GM13977 (cell line): ENCODE measurements around the gene RAB18.

Experiments
- DNase-seq: peaks from one replicate; pipeline ENCODE4 v3.0.0; 2012; ENCODE audit warnings: low spot score
- CTCF ChIP-seq: IDR thresholded peaks from 2 replicates; pipeline ENCODE4 v1.5.1; 2012; ENCODE audit warnings: mild to moderate bottlenecking, control low read depth; ENCODE audit not compliant: insufficient read depth; ENCODE audit errors: extremely low read depth, missing control alignments
- in situ Hi-C: fragments of 300-500 bp; cut with MboI; formaldehyde crosslinking; loops from one replicate; pipeline ENCODE4 v1.12.0; 2022; ENCODE audit warnings: low sequenced_read_pairs, low pct_unique_long_range_greater_than_20kb, mixed read lengths, inconsistent platforms; ENCODE audit not compliant: unreplicated experiment

The RAB18 gene

GRCh38 chr10:27530477-27530876 is 26.4 kb downstream of the RAB18 start:
- in situ Hi-C loops = no loop called here
- DNase-seq = no peak
- TF ChIP-seq CTCF = no peak

DNA sequence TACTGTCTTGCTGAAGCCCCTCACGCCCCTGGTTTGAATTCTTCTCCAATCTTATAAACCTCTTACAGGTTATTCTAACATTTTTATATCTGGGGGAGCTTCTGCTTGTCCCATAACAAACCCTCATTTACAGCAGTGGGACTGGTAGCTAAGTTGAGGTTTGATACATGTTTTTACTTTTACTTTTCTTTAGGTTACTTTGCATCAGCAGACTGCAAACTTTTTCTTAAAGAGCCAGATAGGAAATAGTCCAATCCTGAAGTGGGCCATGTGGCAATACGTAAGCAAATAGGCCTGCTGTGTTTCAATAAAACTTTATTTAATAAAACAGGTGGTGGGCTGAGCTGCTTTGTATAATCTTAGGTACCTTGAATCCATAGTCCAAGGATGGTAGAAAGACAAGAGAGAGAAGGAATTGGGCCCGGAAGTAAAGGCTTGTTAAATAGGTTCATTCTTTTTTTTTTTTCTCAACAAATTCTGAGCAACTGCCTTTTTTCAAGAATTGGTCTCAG is 27.3 kb downstream of the RAB18 start:
- in situ Hi-C loops = no loop called here
- no peak for TF ChIP-seq CTCF

DNA sequence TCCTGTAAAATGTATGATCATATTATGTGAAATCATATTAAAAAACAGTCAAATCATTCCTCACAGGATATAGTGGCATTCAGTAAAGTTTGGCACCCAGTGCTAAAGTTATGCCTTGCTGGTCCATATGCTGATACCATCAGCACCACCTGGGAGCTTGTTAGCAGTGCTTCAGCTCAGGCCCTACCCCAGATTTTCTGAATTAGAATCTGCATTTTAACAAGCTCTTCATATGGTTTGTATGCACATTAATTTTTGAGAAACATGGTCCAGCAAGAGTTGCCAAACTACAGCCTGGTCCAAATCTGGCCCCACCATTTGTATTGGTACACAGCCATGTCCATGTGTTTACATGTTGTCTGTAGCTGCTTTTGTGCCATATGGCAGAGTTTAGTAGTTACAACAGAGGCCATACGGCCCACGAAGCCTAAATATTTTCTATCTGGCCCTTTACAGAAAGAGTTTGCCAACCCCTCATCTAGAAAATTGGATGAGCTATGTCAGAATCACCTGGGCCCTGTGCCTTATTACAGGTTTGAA is 30.1 kb downstream of the RAB18 start:
- no peak for TF ChIP-seq CTCF
- DNase-seq = no peak
- in situ Hi-C loops = no loop called here

More for the DNA sequence above, 27.3 kb downstream of the RAB18 start:
- DNase-seq = no peak

GRCh38 chr10:27535317-27535716 is 31.2 kb downstream of the RAB18 start:
- TF ChIP-seq CTCF = no peak
- DNase-seq = no peak
- in situ Hi-C loops = no loop called here

DNA sequence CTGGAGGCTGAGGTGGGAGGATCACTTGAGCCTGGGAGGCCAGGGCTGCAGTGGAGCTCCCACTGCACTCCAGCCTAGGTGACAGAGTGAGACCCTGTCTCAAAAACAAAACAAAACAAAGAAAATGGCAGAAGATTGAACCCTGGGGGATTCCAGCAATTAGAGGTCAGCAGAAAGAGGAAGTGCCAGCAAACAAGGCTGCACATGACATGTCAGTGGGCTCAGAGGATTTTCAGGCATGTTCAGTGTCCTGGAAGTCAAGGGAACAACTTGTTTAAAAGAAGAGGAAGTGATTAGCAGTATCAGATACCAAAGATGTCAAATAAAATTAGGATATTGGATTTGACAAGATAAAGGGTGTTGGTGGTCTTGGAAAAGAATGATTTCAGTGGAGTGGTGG is 32.3 kb downstream of the RAB18 start:
- no peak for TF ChIP-seq CTCF
- no peak for DNase-seq
- in situ Hi-C loops = no loop called here

GRCh38 chr10:27537166-27537565 is 33.1 kb downstream of the RAB18 start:
- TF ChIP-seq CTCF = no peak
- in situ Hi-C loops = no loop called here
- DNase-seq = no peak

DNA sequence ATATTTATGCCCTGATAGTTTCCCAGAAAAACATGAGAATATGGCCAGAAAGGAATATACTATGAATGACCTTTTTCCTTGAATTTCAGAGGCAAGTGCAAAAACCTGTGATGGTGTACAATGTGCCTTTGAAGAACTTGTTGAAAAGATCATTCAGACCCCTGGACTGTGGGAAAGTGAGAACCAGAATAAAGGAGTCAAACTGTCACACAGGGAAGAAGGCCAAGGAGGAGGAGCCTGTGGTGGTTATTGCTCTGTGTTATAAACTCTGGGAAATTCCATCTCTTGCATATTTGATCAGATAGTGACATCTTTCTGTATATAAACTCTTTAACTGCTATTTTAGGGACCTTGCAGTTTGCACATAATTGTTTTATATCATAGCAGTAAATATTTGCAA is 33.7 kb downstream of the RAB18 start:
- in situ Hi-C loops = no loop called here
- no peak for DNase-seq
- TF ChIP-seq CTCF = no peak
